Glomerular visceral epithelial cell (primary cell): ENCODE data around the gene FBN1.
A peak's percentile ranks its signal among the peaks of the same experiment; 100 is the strongest.

Experiments
- DNase-seq: peaks from one replicate; pipeline ENCODE4 v3.0.0-alpha.2; 2016; ENCODE audit errors: extremely low spot score

FBN1 gene

GRCh38 chr15:48366584-48367312, 278.8 kb downstream of the FBN1 start:
- no peak for DNase-seq

- DNase-seq = no peak
Observed at GRCh38 chr15:48365575-48365974, 279.9 kb downstream of the FBN1 start.

GRCh38 chr15:48363474-48363873, 282.0 kb downstream of the FBN1 start:
- DNase-seq = no peak

DNA sequence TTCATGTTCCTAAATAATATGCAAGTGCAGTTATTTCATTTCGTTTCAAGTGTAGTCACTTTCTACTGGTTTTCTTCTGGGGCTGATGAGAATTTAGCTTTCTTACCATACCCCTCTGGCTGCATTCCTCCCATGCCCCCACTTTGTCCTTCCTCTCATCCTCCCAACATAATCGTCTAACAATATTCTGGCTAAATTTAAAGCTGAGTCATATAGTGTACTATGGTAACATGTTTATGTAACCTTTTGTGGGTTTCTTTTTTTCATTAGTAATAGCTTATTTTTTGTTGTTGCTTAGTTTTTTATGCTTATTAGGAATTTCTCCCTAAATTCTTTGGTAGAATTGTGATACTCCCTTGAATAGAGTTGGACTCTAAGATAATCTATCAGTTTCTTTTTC, 283.8 kb downstream of the FBN1 start:
- DNase-seq = no peak

DNA sequence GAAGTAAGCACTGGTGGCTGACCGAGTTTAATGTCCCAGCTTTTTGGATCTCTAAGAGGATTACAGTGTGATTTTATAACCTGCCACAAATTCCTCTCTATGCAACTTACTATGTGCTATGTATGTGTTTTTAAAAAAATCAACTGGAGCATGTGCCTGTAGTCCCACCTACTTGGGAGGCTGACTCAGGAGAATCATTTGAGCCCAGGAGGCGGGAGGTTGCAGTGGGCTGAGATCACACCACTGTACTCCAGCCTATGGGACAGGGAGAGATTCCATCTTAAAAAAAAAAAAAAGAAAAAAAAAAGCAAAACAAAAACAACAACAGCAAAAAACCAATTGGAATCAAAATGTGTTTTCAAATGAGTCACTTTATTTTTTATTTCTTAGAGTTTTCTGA, 284.7 kb downstream of the FBN1 start:
- peak; percentile 25 for DNase-seq
